Ovary (tissue), 3 donors: ENCODE results near the gene WDR4.

ENCODE experiments used
- CTCF ChIP-seq, 3 donors: fragments of 450-650 bp in 2 of 3; fragments of 200-600 bp in 1 of 3; IDR thresholded peaks; one replicate each; pipeline versions ENCODE4 v1.5.1 to v1.8.0; 2016 to 2022; ENCODE audit warnings: antibody characterized with exemption in 3 of 3, mild to moderate bottlenecking in 1 of 3
- EP300 ChIP-seq: sonication (generic); formaldehyde crosslinking; IDR thresholded peaks from one replicate; pipeline ENCODE4 v1.6.1; 2017; ENCODE audit warnings: antibody characterized with exemption
- POLR2A ChIP-seq: fragments of 450-650 bp; IDR thresholded peaks from one replicate; pipeline ENCODE4 v1.6.1; 2017; ENCODE audit warnings: antibody characterized with exemption, mild to moderate bottlenecking, moderate library complexity
- donor health status: DM: no; HTN: no; CAD: no.

GRCh38 chr21:42847726-42848125 is 31.6 kb downstream of the WDR4 start:
- TF ChIP-seq CTCF (IDR thresholded peaks at IDR 0.05): no peak
- TF ChIP-seq POLR2A: no peak
- no peak for TF ChIP-seq EP300
